MM.1S (cell line): ENCODE measurements around the gene MS4A10.

Experiments used
- CTCF ChIP-seq: fragments of 300-600 bp; sonication (generic); IDR thresholded peaks from 2 replicates; pipeline ENCODE4 v1.5.1; 2016; ENCODE audit warnings: antibody characterized with exemption, low read length, mixed read lengths
- EZH2 ChIP-seq: fragments of 300-600 bp; sonication (generic); optimal IDR thresholded peaks from 2 replicates; pipeline ENCODE3; 2017; ENCODE audit warnings: low read depth, mild to moderate bottlenecking, antibody characterized with exemption, low read length, mixed read lengths
- EZH2phosphoT487 ChIP-seq: fragments of 300-600 bp; sonication (generic); IDR thresholded peaks from 2 replicates; pipeline ENCODE4 v1.6.1; 2018; ENCODE audit warnings: antibody characterized with exemption, low read length

- no peak for TF ChIP-seq EZH2
- no peak for TF ChIP-seq CTCF
- no peak for TF ChIP-seq EZH2phosphoT487
Observed at GRCh38 chr11:60743058-60743457, 42.1 kb upstream of the MS4A10 start.
